ENCODE measurements around the gene PTPRK.

The PTPRK gene

GRCh38 chr6:127972815-127973214 is 547.6 kb downstream of the PTPRK start:
- Histone ChIP-seq H3K9me3 (ENCODE audit: control insufficient read depth, insufficient read depth, low read length) (no peaks in the 10 kb centered on the region), H3K36me3 (ENCODE audit: insufficient read depth, low read length) (peaks cover 6% of the 10 kb centered on the region; the same call in 1 of the 2 replicates), H3K9ac (ENCODE audit: low read depth, low read length) (no peak overlapping the region), H3K4me1 (ENCODE audit: insufficient read depth, low read length) (no peaks in the 10 kb centered on the region)

GRCh38 chr6:127971945-127972391 is 548.4 kb downstream of the PTPRK start:
- Histone ChIP-seq H3K9ac (ENCODE audit: low read depth, low read length) (no peak overlapping the region), H3K4me1 (ENCODE audit: insufficient read depth, low read length) (no peaks in the 10 kb centered on the region), H3K36me3 (ENCODE audit: insufficient read depth, low read length) (0 out of 2 replicates have a peak, but pooled peaks cover 6% of the 10 kb centered on the region), H3K9me3 (ENCODE audit: control insufficient read depth, insufficient read depth, low read length) (no peaks in the 10 kb centered on the region)

- Histone ChIP-seq H3K4me1 (ENCODE audit: insufficient read depth, low read length) (no peaks in the 10 kb centered on the region), H3K9me3 (ENCODE audit: control insufficient read depth, insufficient read depth, low read length) (no peaks in the 10 kb centered on the region), H3K9ac (ENCODE audit: low read depth, low read length) (no peak overlapping the region), H3K36me3 (ENCODE audit: insufficient read depth, low read length) (0 out of 2 replicates have a peak, but pooled peaks cover under 1% of the 10 kb centered on the region)
Observed at GRCh38 chr6:127971386-127971785, 549.0 kb downstream of the PTPRK start.

GRCh38 chr6:127969701-127970100 is 550.7 kb downstream of the PTPRK start:
- no peaks in the 10 kb centered on the region for H3K36me3 ChIP-seq (ENCODE audit: insufficient read depth, low read length)
- H3K9me3 ChIP-seq (ENCODE audit: control insufficient read depth, insufficient read depth, low read length) = no peaks in the 10 kb centered on the region
- no peaks in the 10 kb centered on the region for H3K4me1 ChIP-seq (ENCODE audit: insufficient read depth, low read length)
- no peak overlapping the region for H3K9ac ChIP-seq (ENCODE audit: low read depth, low read length)

GRCh38 chr6:127968394-127968793 is 552.0 kb downstream of the PTPRK start:
- Histone ChIP-seq H3K9ac (ENCODE audit: low read depth, low read length) (no peak overlapping the region), H3K36me3 (ENCODE audit: insufficient read depth, low read length) (no peaks in the 10 kb centered on the region), H3K9me3 (ENCODE audit: control insufficient read depth, insufficient read depth, low read length) (no peaks in the 10 kb centered on the region), H3K4me1 (ENCODE audit: insufficient read depth, low read length) (no peaks in the 10 kb centered on the region)

GRCh38 chr6:127967708-127968107 is 552.7 kb downstream of the PTPRK start:
- H3K9ac ChIP-seq (ENCODE audit: low read depth, low read length) = no peak overlapping the region
- no peaks in the 10 kb centered on the region for H3K9me3 ChIP-seq (ENCODE audit: control insufficient read depth, insufficient read depth, low read length)
- no peaks in the 10 kb centered on the region for H3K36me3 ChIP-seq (ENCODE audit: insufficient read depth, low read length)
- no peaks in the 10 kb centered on the region for H3K4me1 ChIP-seq (ENCODE audit: insufficient read depth, low read length)

GRCh38 chr6:127966616-127967015 is 553.8 kb downstream of the PTPRK start:
- H3K36me3 ChIP-seq (ENCODE audit: insufficient read depth, low read length) = no peaks in the 10 kb centered on the region
- H3K4me1 ChIP-seq (ENCODE audit: insufficient read depth, low read length) = no peaks in the 10 kb centered on the region
- no peaks in the 10 kb centered on the region for H3K9me3 ChIP-seq (ENCODE audit: control insufficient read depth, insufficient read depth, low read length)
- no peak overlapping the region for H3K9ac ChIP-seq (ENCODE audit: low read depth, low read length)

- H3K4me1 ChIP-seq (ENCODE audit: insufficient read depth, low read length) = no peaks in the 10 kb centered on the region
- no peaks in the 10 kb centered on the region for H3K36me3 ChIP-seq (ENCODE audit: insufficient read depth, low read length)
- no peaks in the 10 kb centered on the region for H3K9me3 ChIP-seq (ENCODE audit: control insufficient read depth, insufficient read depth, low read length)
- no peak overlapping the region for H3K9ac ChIP-seq (ENCODE audit: low read depth, low read length)
Observed at GRCh38 chr6:127963495-127963894, 556.9 kb downstream of the PTPRK start.

GRCh38 chr6:127959869-127960268 is 560.5 kb downstream of the PTPRK start:
- Histone ChIP-seq H3K9ac (ENCODE audit: low read depth, low read length) (no peak overlapping the region), H3K4me1 (ENCODE audit: insufficient read depth, low read length) (no peaks in the 10 kb centered on the region), H3K36me3 (ENCODE audit: insufficient read depth, low read length) (no peaks in the 10 kb centered on the region), H3K9me3 (ENCODE audit: control insufficient read depth, insufficient read depth, low read length) (no peaks in the 10 kb centered on the region)

- Histone ChIP-seq H3K36me3 (ENCODE audit: insufficient read depth, low read length) (no peaks in the 10 kb centered on the region), H3K9me3 (ENCODE audit: control insufficient read depth, insufficient read depth, low read length) (no peaks in the 10 kb centered on the region), H3K9ac (ENCODE audit: low read depth, low read length) (no peak overlapping the region), H3K4me1 (ENCODE audit: insufficient read depth, low read length) (no peaks in the 10 kb centered on the region)
Observed at GRCh38 chr6:127956956-127957355, 563.4 kb downstream of the PTPRK start.

GRCh38 chr6:127956260-127956888 is 564.0 kb downstream of the PTPRK start:
- H3K36me3 ChIP-seq (ENCODE audit: insufficient read depth, low read length) = no peaks in the 10 kb centered on the region
- no peaks in the 10 kb centered on the region for H3K4me1 ChIP-seq (ENCODE audit: insufficient read depth, low read length)
- no peak overlapping the region for H3K9ac ChIP-seq (ENCODE audit: low read depth, low read length)
- H3K9me3 ChIP-seq (ENCODE audit: control insufficient read depth, insufficient read depth, low read length) = no peaks in the 10 kb centered on the region

GRCh38 chr6:127954082-127954481 is 566.3 kb downstream of the PTPRK start:
- Histone ChIP-seq H3K9me3 (ENCODE audit: control insufficient read depth, insufficient read depth, low read length) (no peaks in the 10 kb centered on the region), H3K4me1 (ENCODE audit: insufficient read depth, low read length) (no peaks in the 10 kb centered on the region), H3K9ac (ENCODE audit: low read depth, low read length) (no peak overlapping the region), H3K36me3 (ENCODE audit: insufficient read depth, low read length) (no peaks in the 10 kb centered on the region)

GRCh38 chr6:127952831-127953230 is 567.6 kb downstream of the PTPRK start:
- Histone ChIP-seq H3K4me1 (ENCODE audit: insufficient read depth, low read length) (no peaks in the 10 kb centered on the region), H3K9ac (ENCODE audit: low read depth, low read length) (no peak overlapping the region), H3K9me3 (ENCODE audit: control insufficient read depth, insufficient read depth, low read length) (no peaks in the 10 kb centered on the region), H3K36me3 (ENCODE audit: insufficient read depth, low read length) (no peaks in the 10 kb centered on the region)

- H3K9me3 ChIP-seq (ENCODE audit: control insufficient read depth, insufficient read depth, low read length) = no peaks in the 10 kb centered on the region
Observed at GRCh38 chr6:127952176-127952575, 568.2 kb downstream of the PTPRK start.

GRCh38 chr6:127951172-127951917 is 569.1 kb downstream of the PTPRK start:
- H3K4me1 ChIP-seq (ENCODE audit: insufficient read depth, low read length) = no peaks in the 10 kb centered on the region
- no peaks in the 10 kb centered on the region for H3K9me3 ChIP-seq (ENCODE audit: control insufficient read depth, insufficient read depth, low read length)
- H3K9ac ChIP-seq (ENCODE audit: low read depth, low read length) = no peak overlapping the region
- H3K36me3 ChIP-seq (ENCODE audit: insufficient read depth, low read length) = no peaks in the 10 kb centered on the region

More at GRCh38 chr6:127952176-127952575, 568.2 kb downstream of the PTPRK start:
- Histone ChIP-seq H3K9ac (ENCODE audit: low read depth, low read length) (no peak overlapping the region), H3K4me1 (ENCODE audit: insufficient read depth, low read length) (no peaks in the 10 kb centered on the region), H3K36me3 (ENCODE audit: insufficient read depth, low read length) (no peaks in the 10 kb centered on the region)
